Renal cortex interstitium (tissue), 15 donors: Measurements from ENCODE around the gene OR8S1. TPM values are rescaled to one million over a fixed set of nuclear protein-coding genes. Genes with fewer than 3 reads are reported as not detected.
"Not testable (repeated sequence)": the region's sequence is repeated elsewhere in the genome, so short reads cannot be mapped to it uniquely, and the experiment has no call there.

Experiments used
- DNase-seq, 11 donors: peaks; one replicate each; pipeline ENCODE4 v3.0.0-alpha.2; 2013; ENCODE audit warnings: low read depth in 9 of 11, low spot score in 4 of 11; ENCODE audit errors: extremely low read depth in 1 of 11
- long read RNA-seq, 16 experiments: transcript quantifications; one replicate each; lab custom pipeline, GENCODE V29; 2026
- polyA plus RNA-seq, 3 donors: library from polyadenylated mRNA; unstranded; fragments of 120-200 nt; gene quantifications; one replicate each; pipeline ENCODE4 v1.2.1, GENCODE V29; 2013; ENCODE audit not compliant: insufficient read length in 3 of 3

The OR8S1 gene, protein sequence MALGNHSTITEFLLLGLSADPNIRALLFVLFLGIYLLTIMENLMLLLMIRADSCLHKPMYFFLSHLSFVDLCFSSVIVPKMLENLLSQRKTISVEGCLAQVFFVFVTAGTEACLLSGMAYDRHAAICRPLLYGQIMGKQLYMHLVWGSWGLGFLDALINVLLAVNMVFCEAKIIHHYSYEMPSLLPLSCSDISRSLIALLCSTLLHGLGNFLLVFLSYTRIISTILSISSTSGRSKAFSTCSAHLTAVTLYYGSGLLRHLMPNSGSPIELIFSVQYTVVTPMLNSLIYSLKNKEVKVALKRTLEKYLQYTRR
- polyA plus RNA-seq = not detected
- long read RNA-seq, donor 1 = 0 reads
- long read RNA-seq, donor 2 = 0 reads
- long read RNA-seq, donor 3 = 0 reads
- long read RNA-seq, donor 4 = 0 reads
- long read RNA-seq, donor 5 = 0 reads
- long read RNA-seq, donor 6 = 0 reads
- long read RNA-seq, donor 7 = 0 reads
- long read RNA-seq, donor 8 = 0 reads
- long read RNA-seq, donor 9, partial matches to known transcripts = 0 of 1 reads
- long read RNA-seq, donor 9, other reads (novel, unspliced or antisense) = 0 of 1 reads
- long read RNA-seq, donor 10 = 0 reads
- long read RNA-seq, donor 11 = 0 reads
- long read RNA-seq, donor 12 = 0 reads
- long read RNA-seq, donor 13 = 0 reads
- long read RNA-seq, donor 14 = 0 reads
- long read RNA-seq, donor 15 = 0 reads
- long read RNA-seq, donor 16 = 0 reads

GRCh38 chr12:48525332-48525731 lies at the start of gene OR8S1:
Gene OR8S1, plus strand, starts transcription at chr12:48525632. Its CDS starts 0 bp downstream, at chr12:48525632.
- DNase-seq = no peak

DNA sequence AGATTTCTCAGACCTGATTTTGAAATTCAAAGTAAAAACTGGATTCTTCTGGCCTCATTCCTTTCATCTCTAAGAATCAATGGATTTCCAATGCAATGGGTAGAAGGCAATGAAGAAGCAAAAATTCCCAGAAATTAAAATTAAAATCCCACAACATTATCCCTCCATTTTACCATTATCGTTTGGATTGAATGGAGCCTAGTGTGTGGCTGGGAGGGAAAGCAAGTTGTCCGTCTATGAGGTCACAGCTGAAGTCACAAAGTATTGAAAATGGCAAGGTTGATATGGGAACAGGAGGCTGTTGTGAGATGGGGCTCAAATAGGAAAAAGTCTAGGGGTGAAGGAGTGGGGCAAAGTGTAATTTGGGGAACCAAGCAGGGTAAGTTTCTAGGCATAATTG lies 43.2 kb upstream of the OR8S1 start, which contains the start of gene C12orf54:
Gene C12orf54, plus strand, starts transcription at position 301 of the 400 bp plus-strand sequence. CDS start 799 bp downstream, outside the sequence.
- no peak for DNase-seq

DNA sequence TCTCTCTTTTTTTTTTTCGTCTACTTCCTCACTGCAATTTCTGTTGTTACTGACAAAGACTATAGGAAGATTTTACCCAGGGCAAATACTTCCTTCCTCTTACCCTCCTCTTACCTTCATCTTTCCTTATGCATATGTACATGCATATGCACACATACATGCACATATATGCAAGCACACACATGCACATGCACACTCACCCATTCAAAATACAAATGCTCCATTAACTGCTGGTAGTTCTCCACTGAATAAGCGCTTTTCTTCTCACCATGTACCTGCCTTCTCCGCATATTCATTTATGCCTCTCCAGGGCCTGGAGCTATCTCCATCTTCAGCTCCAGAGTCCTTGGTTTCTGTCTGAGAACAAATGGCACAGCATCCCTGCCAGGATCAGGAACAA lies 42.5 kb upstream of the OR8S1 start:
- no peak for DNase-seq

DNA sequence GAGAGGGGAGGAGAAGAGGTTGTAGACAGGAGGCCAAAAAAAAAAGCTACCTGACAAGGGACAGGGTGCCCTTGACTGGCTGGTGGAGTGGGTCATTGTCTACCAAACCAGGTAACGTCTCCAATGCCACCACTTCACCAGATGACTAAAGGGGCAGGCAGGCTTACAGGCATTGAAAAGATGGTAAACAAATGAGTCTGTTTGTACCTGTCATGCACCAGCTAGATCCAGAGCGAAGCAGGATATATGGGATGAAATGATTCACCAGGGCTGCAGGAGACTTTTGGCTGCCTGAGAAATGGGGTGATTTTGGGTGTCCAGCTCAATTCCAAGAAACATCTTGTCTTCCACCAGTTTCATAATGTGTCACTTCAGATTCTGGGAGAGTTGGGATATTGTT lies 39.2 kb upstream of the OR8S1 start:
- no peak for DNase-seq

DNA sequence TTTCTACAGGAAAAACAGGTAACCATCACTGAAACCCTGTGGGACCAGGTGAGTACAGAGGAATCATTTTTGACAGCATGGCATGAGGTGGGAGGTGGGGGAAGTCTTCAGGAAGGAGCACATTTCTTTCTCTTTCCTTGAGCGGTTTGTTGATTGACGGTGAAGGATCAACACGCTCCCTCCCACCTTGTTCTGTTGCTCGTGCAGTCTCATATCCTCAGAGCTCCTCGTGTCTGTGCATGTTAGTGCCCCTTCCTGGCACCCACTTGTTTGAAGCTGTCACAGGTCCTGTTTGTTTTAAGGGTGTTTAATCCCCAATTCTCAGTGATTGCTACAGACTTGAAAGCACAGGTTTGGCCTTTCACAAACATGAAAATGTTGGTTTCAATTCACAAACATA lies 38.8 kb upstream of the OR8S1 start:
- no peak for DNase-seq

DNA sequence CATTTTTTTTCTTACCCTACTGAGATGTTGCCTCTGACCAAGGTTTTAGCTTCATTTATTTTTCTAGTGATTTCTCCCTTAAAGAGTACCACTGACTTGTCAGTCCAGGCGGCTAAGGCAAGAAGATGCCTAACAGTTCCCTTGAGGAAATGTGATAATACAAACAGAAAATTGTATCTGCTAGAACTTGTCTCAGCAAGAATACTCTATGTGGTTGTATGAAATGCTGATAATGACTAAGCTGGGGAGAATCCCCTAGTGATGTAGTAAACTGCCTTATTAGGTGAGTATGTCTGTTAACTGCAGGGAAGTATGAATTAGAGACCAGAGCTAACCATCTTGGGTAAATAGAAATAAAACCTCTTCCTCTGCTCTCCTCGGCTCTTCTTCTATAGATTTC lies 36.4 kb upstream of the OR8S1 start:
- DNase-seq = no peak

- not testable (repeated sequence) for DNase-seq
Observed at GRCh38 chr12:48489456-48489855, 36.0 kb upstream of the OR8S1 start.

DNA sequence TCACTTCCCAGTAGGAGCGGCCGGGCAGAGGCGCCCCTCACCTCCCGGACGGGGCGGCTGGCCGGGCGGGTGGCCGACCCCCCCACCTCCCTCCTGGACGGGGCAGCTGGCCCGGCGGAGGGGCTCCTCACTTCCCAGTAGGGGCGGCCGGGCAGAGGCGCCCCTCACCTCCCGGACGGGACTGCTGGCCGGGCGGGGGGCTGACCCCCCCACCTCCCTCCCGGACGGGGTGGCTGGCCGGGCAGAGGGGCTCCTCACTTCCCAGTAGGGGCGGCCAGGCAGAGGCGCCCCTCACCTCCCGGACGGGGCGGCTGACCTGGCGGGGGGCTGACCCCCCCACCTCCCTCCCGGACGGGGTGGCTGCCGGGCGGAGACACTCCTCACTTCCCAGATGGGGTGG lies 25.2 kb upstream of the OR8S1 start:
- not testable (repeated sequence) for DNase-seq

DNA sequence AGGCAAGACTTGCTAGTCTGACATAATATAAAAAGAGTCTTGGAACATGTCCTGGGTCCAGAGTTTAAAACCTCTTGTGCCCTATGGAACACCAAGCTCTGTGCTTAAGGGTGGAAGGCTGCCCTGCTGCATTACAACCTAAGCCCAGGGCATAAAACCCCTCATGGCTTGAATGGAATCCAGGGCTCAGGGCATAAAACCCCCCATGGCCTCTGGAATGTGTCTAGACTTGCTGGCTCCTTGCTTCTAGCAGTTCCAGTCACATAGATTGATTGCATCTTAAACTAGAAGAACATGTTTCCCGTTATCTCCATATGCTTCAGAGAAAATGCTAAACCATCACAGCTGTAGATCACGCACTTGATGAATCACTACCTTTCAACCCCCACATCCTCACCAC lies 18.6 kb upstream of the OR8S1 start:
- DNase-seq = not testable (repeated sequence)

DNA sequence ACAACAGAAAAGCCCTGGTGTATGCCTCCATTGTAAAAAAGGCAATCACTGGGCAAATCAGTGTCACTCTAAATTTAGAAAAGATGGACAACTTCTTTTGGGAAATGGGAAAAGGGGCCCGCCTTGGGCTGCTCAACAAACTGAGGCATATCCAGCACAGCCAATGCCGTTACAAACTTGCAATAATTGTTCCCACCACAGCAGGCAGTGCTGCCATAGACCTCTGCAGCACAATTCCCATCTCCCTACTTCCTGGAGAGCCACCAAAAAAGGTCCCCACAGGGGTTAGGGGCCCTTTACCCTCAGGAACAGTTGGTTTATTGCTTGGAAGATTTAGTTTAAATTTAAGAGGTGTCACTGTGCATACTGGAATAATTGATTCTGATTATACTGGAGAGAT lies 16.4 kb upstream of the OR8S1 start:
- no peak for DNase-seq

DNA sequence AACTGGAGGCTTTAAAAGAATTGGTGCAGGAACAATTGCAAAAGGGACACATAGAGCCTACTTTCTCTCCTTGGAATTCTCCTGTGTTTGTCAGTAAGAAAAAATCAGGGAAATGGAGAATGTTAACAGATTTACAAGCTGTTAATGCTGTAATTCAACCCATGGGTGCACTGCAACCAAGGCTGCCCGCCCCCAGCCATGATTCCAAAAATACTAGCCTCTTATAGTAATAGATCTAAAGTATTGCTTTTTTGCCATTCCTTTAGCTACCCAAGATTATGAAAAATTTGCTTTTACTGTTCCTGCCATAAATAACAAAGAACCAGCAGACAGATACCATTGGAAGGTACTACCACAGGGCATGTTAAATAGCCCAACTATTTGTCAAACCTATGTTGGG lies 15.3 kb upstream of the OR8S1 start:
- no peak for DNase-seq

DNA sequence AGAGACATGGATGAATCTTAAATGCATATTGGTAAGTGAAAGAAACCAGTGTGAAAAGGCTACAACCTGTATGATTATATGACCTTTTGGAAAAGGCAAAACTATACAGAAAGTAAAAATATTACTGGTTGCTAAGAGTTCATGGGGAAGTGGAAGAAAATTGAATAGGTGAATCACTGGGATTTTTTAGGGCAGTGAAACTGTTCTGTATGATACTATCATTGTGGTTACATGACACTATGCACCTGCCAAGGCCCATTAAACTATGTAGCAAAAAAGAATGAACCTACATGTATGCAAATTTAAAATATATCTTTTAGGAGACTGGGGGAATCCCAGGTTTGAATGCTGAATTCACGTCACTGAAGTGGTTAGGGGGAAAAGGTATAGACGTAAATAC lies 12.6 kb upstream of the OR8S1 start:
- DNase-seq = no peak

DNA sequence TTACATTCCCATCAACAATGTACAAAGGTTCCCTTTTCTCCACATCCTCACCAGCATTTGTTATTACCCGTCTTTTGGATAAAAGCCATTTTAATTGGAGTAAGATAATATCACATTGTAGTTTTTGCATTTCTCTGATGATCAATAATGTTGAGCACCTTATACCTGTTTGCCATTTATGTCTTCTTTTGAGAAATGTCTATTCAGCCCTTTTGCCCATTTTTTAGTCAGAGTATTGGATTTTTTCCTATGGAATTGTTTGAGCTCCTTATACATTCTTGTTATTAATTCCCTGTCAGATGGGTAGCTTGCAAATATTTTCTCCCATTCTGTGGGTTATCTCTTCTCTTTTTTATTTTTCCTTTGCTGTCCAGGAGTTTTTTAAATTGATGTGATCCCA lies 10.7 kb upstream of the OR8S1 start:
- no peak for DNase-seq

- not testable (repeated sequence) for DNase-seq
Observed at GRCh38 chr12:48520381-48520780, 5.1 kb upstream of the OR8S1 start.

DNA sequence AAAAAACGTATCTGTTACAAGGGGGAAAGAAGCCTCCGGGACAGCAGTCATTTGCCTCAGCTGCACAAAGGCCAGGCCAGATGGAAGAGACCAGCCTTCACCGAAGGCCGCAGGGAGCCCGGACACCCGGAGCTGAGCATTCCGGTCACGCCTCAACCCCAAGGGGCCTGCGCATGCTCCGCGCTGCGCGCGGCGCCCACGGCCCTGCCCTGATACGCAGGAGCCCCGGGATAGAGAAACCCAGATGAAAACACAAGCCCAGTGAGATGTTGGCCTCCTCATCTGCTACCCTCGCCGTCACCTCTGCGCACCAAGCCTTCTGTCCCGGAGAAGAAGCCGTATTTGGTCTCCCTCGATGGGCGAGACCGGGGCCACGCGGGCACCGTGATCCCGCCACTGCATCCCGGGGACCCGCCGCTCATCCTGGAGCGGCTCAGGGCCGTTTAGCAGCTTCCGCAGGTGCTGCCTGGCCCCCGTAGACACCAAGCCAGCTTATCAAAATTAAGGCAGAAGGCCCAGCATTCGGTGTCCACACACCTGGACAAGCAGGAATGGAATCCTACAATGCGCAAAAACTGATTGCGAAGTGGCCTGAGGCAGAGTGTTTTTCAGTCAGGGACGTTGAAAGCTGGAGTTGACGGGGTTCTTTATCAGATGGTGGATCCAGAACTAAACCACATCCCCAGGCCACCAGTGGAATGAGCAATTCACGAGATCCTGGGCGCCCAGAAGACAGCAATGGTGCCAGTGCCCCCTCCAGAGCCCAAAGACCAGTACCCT lies 2.6 kb downstream of the OR8S1 start:
- DNase-seq = no peak

DNA sequence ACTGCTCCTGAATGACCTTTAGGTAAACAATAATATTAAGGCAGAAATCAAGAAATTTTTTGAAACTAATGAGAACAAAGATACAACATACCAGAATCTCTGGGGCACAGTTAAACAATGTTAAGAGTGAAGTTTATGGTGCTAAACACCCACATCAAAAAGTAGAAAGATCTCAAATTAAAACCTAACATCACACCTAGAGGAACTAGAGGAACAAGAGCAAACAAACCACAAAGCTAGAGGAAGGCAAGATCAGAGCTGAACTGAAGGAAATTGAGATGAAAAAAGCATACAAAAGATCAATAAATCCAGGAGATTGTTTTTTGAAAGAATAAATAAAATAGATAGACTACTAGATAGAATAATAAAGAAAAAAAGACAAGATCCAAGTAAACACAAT lies 7.2 kb downstream of the OR8S1 start:
- no peak for DNase-seq

GRCh38 chr12:48536602-48537001 lies 11.2 kb downstream of the OR8S1 start:
- DNase-seq = no peak

GRCh38 chr12:48542300-48542928 lies 17.0 kb downstream of the OR8S1 start:
- DNase-seq = peak in 5 of 11 donors; percentile 1 to 8 (median 6)

DNA sequence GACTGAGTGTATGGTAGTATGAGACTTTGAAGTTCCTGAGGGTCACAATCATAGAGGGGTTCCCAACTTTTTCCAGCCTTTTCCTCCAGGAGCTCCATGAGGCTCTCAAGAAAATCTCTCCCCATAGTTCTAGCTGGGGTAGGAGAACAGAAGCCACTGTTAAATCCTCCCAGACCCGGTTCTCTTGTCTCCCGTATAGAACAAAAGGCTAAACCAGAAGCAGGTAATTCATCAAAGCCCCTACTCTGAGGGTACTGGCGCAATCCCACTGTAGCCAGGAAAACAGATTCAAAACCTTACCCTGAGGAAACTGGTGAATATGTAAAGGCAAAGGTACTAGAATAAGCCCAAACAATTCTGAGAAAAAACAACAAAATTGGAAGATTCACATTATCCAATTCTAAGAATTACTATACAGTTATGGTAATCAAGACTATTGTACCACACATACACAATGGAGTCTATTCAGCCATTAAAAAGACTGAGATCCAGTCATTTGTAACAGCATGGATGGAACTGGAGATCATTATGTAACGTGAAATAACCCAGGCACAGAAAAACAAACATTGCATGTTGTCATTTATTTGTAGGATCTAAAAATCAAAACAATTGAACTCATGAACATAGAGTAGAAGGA lies 20.5 kb downstream of the OR8S1 start:
- DNase-seq = no peak
